Mononuclear cell (primary cell): Measurements from ENCODE around the gene VASH2. TPM values are rescaled to one million over a fixed set of nuclear protein-coding genes. Genes with fewer than 3 reads are reported as not detected.

Experiments used
- H3K27me3 ChIP-seq: 2 replicates; pipeline ENCODE4 v1.6.0; 2011; ENCODE audit warnings: low read length, control low read depth; ENCODE audit not compliant: insufficient read depth
- H3K4me1 ChIP-seq: 2 replicates; pipeline ENCODE4 v1.5.1; 2011; ENCODE audit warnings: mild to moderate bottlenecking, low read length, control low read depth; ENCODE audit not compliant: insufficient read depth
- H3K4me3 ChIP-seq: 2 replicates; pipeline ENCODE4 v1.5.1; 2011; ENCODE audit warnings: mild to moderate bottlenecking, low read length, moderate library complexity
- H3K9me3 ChIP-seq: 2 replicates; pipeline ENCODE4 v1.5.1; 2011; ENCODE audit warnings: low read depth, mild to moderate bottlenecking, control low read depth, low read length
- total RNA-seq: library from RNA; depleted of rRNA; stranded (reverse); fragments of >200 nt; gene quantifications from one replicate; pipeline ENCODE4 v1.2.3, GENCODE V29; 2012

Gene VASH2
- total RNA-seq, 1 donor: 0.10 TPM

DNA sequence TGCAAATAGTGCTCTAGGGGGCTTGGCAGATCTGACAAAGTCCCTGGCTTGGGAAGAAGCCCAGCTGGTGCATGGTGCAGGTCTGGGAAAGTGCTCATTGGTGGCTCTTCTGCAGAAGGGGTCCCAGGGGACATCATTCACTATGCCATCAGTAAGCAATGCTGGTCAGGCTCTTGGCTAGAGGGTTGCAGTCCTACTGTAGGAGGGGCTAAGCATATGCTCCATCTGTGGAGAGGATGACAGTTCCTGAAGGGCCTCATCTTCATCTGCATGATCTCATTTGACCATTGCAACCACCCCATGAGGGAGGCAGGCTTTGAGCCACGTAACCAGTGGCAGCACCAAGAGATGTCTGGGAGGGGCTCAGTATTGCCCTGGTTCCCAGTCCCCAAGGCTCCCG is 31.5 kb upstream of the VASH2 start:
- Histone ChIP-seq H3K9me3 (no peaks in the 10 kb centered on the region), H3K27me3 (no peaks in the 10 kb centered on the region), H3K4me1 (no peaks in the 10 kb centered on the region), H3K4me3 (no peak overlapping the region)

DNA sequence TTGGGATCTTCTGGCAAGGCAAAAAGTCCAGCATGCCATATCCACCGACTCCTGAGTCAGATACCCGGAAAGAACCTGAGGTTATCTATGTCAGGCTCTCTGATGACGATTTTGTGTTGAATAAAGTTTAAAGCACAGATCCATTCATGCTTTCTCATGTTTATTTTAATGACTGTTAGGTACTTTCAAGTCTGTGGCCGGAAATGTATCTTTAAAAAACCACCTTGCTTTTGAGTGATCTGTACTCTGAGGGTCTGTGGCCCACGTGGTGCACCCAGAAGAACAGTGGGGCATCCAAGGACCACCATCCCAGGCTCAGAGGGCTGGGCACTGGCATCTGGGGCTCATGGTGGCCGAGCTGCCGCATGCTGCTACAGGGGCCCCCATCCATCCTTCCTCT is 30.1 kb upstream of the VASH2 start:
- no peaks in the 10 kb centered on the region for H3K27me3 ChIP-seq
- H3K4me3 ChIP-seq: no peak overlapping the region
- no peaks in the 10 kb centered on the region for H3K4me1 ChIP-seq

DNA sequence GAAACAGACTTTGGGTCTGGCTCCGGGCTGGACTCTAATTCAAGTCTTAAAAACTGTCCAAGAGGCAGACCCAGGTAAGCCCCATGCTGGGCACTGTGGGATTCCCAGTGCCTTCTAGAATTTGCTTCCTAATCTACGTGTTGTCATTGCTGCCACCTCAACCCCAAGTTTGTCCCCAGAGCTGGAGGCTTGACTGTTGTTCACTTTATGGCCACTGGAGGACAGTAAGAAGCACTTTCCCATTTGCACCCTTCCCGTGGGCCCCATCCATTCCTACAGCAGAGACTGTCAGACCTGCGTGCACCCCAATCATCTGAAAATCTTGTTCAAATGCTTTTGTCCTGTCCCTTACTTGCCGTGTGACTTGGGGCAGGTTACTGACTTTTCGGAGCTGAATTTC is 29.4 kb upstream of the VASH2 start:
- H3K4me1 ChIP-seq: no peaks in the 10 kb centered on the region
- no peaks in the 10 kb centered on the region for H3K9me3 ChIP-seq
- no peaks in the 10 kb centered on the region for H3K27me3 ChIP-seq
- no peak overlapping the region for H3K4me3 ChIP-seq

More for the DNA sequence above, 30.1 kb upstream of the VASH2 start:
- H3K9me3 ChIP-seq: no peaks in the 10 kb centered on the region

DNA sequence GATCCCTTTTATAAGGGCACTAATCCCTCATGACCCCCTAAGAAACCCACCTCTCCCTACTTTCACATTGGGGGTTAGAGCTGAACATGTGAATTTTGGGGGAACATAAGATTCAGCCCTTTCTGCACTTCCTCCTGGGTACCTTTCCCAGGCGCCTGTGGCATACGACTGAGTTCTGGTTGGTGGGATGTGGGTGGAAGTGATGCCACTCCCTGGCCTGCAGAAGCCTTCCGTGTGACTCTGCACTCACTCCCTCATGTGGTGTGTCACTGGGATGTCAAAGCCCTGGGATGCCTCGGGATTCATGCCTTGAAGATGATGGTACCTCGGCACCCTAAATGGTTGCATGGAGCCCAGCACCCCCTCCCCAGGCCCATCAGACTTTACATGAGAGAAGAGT is 28.3 kb upstream of the VASH2 start:
- no peak overlapping the region for H3K4me3 ChIP-seq
- H3K4me1 ChIP-seq: no peaks in the 10 kb centered on the region
- H3K9me3 ChIP-seq: no peaks in the 10 kb centered on the region
- no peaks in the 10 kb centered on the region for H3K27me3 ChIP-seq

DNA sequence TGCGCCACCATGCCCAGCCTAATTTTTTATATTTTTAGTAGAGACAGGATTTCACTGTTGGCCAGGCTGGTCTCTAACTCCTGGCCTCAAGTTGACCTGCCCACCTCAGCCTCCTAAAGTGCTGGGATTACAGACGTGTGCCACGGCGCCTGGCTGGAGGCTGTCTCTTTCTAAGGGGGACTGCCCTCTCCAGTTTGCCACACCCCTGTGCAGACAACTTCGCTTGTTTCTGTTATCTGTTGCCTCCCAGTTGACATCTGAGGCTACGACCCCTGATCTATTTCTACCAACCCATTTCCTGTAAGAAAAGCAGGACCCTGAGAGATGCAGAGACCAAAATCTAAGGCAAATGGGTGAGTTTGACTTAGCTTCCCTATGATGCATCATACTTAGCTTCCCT is 24.0 kb upstream of the VASH2 start:
- no peaks in the 10 kb centered on the region for H3K9me3 ChIP-seq
- no peak overlapping the region for H3K4me3 ChIP-seq
- H3K27me3 ChIP-seq: no peaks in the 10 kb centered on the region
- H3K4me1 ChIP-seq: no peaks in the 10 kb centered on the region

DNA sequence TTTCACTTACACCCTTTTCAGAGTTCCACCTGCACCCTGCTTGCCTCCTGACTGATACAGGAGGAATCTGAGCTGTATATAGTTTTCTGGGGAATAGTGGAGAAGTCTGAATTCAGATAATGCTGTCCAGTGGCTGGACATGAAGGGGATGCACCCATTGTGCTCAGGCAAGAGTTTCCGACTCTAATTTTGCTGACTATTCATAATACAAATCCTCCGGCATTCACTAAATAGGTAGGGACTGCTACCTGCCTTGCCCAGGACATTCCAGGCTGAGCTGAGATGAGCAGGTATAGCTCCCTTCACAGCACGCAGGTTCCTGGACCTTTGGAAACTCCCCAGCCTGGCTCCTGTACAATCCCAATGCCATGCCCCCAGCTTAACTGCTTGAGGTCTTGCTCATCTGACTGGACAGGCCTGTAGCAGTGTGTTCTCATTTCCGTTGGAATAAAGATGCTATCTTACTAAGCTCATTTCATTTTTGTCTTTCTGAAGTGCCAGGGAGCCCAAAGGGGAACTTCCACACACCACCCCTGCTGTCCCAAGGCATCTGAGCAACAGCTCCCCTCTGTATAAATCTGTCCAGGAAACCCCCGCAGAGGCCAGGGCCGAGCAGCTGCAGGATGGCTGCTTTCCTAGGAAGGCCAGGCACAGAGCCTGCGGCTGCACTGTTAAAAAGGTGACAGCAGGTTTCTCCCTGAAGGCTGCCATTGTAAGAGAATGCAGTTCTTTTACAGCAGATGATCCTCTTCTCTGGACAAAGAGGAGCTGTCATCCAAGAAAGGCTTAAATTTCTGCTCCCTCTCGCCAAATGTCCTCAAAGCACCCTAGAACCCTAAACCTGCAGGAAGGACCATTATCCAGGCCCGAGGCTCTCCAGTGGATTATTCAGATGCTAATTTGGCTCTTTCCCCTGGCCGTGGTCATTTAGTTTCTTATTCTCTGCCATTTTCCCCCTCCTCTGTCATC is 21.7 kb upstream of the VASH2 start:
- Histone ChIP-seq H3K4me3 (no peak overlapping the region), H3K4me1 (no peaks in the 10 kb centered on the region), H3K9me3 (no peaks in the 10 kb centered on the region), H3K27me3 (no peaks in the 10 kb centered on the region)

DNA sequence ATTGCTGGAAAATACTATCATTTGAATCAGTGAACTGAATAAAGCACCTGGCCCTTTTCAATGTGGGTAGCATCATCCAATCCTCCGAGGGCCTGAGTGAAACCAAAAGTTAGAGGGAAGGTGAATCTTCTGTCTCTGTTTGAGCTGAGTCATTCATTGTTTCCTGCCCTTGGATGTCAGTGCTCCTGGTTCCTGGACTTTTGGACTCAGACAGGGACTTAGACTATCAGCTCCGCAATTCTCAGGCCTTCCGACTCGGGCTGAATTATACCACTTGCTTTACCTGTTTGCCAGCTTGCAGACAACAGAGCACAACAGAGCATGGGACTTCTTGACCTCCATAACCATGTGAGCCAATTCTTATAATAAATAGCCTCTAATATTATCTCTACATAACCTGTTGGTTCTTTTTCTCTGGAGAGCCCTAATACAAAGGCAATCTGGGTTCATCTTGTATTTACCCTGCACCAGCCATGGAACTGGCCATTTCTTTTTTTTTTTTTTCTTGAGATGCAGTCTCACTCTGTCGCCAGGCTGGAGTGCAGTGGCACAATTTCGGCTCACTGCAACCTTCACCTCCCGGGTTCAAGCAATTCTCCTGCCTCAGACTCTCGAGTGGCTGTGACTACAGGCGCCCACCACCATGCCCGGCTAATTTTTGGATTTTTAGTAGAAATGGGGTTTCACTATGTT is 19.2 kb upstream of the VASH2 start:
- Histone ChIP-seq H3K9me3 (no peaks in the 10 kb centered on the region), H3K4me3 (no peak overlapping the region), H3K4me1 (no peaks in the 10 kb centered on the region), H3K27me3 (no peaks in the 10 kb centered on the region)

DNA sequence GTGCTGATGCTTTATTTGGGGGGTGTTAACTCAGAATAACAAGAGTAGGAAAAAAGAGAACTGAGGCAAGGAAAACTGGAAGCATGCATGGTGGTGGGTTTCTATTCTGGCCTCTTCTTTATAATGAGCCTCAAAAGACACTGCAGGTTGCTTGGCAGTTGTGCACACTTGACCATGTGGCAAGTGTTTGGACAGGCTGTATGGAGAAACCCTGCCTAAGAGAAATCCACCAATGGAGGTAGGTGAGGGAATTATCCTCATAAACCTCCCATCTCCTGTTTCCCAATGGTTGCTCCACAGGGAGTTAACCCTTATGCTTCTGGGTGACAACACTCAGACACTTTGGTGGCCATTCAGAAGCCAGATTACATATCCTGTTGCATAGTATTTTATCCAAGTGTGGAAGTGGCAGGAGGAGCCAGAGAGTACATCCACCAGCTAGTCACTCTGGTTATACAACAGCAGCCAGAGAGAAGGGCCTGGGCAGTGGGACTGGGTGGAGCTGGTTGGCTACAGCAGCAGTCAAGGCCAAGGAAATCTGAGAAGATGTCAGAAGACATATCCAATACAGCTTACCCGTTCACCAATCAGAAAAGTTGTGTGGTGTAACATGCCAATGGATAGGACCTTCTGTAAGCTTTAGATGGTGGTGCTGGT is 16.4 kb upstream of the VASH2 start:
- no peaks in the 10 kb centered on the region for H3K9me3 ChIP-seq
- H3K27me3 ChIP-seq: no peaks in the 10 kb centered on the region
- H3K4me1 ChIP-seq: no peaks in the 10 kb centered on the region
- H3K4me3 ChIP-seq: no peak overlapping the region

DNA sequence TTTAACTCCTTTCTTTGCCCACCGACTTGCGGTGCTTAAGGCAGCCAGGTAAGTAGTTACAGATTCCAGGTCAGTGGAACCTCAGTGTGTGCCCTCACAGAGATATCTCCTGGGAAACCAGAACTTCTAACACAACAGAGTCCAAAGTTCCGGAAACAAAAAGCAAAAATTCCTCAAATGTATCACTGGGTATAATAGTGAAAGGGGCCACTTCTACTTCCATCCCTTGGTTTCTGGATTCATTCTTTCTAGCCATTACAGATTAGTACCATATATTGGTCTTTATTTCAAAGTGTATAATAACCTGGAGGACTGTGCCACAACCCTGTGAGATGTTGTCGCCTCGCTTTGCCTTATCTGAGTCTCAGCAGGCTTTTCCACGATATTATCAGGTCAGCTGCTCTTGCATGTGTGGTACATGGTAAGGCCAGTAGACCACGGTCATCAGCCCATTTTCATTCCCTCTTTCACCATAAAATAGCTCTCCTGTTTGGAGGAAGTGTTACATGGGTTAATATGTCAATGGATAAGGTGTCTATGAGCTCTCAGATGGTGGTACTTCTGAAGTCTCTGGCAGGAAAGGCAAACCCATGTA is 14.9 kb upstream of the VASH2 start:
- H3K9me3 ChIP-seq: peaks cover 5% of the 10 kb centered on the region
- H3K4me3 ChIP-seq: no peak overlapping the region
- no peaks in the 10 kb centered on the region for H3K27me3 ChIP-seq
- no peaks in the 10 kb centered on the region for H3K4me1 ChIP-seq

DNA sequence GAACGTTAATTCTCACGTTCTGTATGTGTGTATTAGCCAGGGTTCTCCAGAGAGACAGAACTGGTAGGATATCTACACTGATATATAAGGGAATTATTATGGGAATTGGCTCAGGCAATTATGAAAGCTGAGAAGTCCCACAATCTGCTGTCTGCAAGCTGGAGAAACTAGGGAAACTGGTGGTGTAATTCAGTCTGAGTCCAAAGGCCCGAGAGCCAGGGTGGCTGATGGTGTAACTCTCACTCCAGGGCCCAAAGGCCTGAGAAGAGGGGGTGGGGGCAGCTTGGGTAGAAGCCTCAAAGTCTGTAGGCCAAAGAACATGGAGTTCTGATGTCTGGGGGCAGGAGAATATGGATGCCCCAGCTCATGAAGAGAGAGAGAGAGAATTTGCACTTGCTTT is 13.3 kb upstream of the VASH2 start:
- Histone ChIP-seq H3K4me1 (no peaks in the 10 kb centered on the region), H3K9me3 (peaks cover 5% of the 10 kb centered on the region), H3K27me3 (no peaks in the 10 kb centered on the region), H3K4me3 (no peak overlapping the region)

DNA sequence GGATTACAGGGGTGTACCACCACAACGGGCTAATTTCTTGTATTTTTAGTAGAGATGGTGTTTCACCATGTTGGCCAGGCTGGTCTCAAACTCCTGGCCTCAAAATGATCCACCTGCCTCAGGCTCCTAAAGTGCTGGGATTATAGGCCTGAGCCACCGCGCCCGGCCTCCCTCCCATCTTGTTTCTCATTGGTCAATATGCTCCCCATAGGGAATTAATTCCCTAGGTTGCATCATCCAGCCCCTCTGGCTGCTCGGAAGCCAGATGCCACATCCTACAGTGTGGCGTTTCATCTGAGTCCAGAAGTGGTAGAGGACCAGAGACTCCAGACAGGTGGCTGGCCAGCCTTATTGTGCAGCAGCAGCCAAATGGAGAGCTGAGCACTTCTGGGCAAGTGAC is 11.5 kb upstream of the VASH2 start:
- Histone ChIP-seq H3K27me3 (no peaks in the 10 kb centered on the region), H3K4me3 (no peak overlapping the region), H3K4me1 (no peaks in the 10 kb centered on the region), H3K9me3 (peaks cover 5% of the 10 kb centered on the region)

DNA sequence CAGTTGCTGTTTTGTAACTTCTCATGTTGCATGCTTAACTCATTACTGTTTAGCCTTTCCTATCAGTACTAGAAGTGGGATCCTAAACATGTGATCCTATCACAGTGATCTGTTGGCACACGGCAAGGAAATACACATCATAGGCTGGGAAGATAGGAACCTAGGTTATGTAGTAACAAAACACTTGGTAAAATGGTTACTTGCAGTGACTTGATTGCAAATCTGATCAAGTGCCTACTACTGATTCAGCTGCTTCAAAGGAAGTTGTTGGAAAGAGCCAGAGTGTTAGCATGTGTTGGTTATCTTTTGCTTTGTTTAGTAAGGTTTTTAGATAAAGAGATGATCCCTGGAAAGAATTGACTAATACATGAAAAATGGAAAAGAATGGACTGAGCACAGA is 8.9 kb upstream of the VASH2 start:
- Histone ChIP-seq H3K27me3 (no peaks in the 10 kb centered on the region), H3K9me3 (peaks cover 5% of the 10 kb centered on the region), H3K4me1 (peaks cover 6% of the 10 kb centered on the region), H3K4me3 (no peak overlapping the region)

DNA sequence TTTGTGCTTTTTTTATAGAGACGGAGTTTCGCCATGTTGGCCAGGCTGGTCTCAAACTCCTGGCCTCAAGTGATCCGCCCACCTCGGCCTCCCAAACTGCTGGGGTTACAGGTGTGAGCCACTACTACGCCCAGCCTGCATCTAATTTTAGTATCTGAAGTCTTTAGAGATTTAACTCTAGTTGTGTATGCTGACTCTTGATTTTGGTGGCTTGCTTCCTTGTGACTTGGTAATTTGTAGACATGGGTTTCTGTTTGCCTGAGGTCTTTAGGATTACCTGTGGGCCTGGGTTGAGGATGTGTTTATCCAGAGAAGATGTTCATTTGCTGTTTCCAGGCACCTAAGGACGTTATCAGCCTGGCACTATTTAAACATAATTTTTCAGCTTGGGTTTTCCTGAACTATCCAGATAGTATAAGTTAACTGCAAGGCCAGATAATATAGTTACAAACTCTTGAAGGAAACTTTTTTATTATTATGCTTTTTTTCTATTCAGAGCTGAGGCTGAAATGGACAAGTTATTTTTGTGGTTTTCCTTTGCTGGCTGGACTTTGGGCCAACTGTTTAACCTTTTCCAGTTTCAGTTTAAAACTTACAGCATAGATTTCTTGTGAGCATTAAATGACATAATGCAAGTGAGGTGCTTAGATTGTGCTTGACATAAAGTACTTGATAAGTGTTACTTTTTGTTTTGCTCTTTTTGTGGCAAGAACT is 7.5 kb upstream of the VASH2 start:
- H3K4me3 ChIP-seq: no peak overlapping the region
- peaks cover 5% of the 10 kb centered on the region for H3K9me3 ChIP-seq
- peaks cover 6% of the 10 kb centered on the region for H3K4me1 ChIP-seq
- no peaks in the 10 kb centered on the region for H3K27me3 ChIP-seq

DNA sequence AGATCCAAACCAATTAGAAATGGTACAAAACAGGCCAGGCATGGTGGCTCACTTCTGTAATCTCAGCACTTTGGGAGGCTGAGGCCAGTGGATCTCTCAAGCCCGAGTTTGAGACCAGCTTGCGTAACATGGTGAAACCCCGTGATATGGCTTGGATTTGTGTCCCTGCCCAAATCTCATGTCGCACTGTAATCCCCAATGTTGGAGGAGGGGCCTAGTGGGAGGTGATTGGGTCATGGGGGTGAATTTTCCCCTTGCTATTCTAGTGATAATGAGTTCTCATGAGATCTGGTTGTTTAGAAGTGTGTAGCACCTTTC is 7.0 kb upstream of the VASH2 start:
- H3K9me3 ChIP-seq: peaks cover 5% of the 10 kb centered on the region

More for the DNA sequence above, 7.0 kb upstream of the VASH2 start:
- Histone ChIP-seq H3K4me3 (no peak overlapping the region), H3K4me1 (peaks cover 6% of the 10 kb centered on the region), H3K27me3 (no peaks in the 10 kb centered on the region)
